ENCODE measurements around the gene RAB18.
"Not testable (repeated sequence)": the region's sequence is repeated elsewhere in the genome, so short reads cannot be mapped to it uniquely, and the experiment has no call there.

RAB18 gene

DNA sequence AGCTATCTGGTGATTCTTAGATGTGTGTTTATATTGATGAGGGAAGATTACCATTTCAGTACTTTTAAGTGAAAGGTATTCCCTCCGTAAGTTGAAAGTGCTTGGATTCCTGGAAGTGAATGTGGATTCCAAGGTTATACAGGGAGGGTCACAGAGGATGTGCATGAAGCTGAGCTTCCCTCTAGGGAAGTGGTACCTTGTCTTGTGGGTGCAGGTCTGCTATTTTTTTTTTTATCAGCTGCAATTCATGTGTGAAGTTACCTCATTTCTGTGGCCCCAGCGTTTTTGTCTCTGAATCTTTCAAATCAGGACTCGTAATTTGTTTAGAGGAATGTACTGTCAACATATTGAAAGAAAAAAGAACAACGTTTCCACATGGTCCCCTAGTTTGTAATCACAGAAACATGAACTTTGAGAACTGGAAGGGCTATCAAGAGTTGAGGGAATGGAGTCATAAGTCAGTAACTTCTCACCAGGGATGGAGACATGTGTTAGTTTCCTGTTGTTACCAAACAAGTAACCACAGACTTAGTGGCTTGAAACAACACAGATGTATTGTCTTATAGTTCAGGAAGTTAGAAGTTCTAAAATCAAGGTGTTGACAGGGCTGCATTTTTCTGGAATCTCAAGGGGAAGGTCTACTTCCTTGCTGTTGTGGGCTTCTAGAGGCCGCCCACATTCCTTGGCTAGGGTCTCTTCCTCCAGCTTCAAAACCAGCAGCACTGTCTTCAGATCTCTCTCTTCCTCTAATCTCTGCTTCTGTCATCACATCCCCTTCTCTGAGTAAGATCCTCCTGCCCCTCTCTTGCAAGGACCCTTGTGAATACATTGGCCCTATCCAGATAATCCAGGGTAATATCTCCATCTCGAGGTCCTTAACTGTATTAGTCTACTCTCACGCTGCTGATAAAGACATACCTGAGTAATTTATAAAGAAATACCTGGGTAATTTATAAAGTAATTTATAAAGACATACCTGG is 64.4 kb downstream of the RAB18 start:
- TF ChIP-seq EZH2phosphoT487 (IDR thresholded peaks at IDR 0.05; ENCODE audit: low read length): no peak
- no peak for TF ChIP-seq EZH2 (optimal IDR thresholded peaks at IDR 0.05; ENCODE audit: low read depth, low read length)
- TF ChIP-seq, protein P1, sequence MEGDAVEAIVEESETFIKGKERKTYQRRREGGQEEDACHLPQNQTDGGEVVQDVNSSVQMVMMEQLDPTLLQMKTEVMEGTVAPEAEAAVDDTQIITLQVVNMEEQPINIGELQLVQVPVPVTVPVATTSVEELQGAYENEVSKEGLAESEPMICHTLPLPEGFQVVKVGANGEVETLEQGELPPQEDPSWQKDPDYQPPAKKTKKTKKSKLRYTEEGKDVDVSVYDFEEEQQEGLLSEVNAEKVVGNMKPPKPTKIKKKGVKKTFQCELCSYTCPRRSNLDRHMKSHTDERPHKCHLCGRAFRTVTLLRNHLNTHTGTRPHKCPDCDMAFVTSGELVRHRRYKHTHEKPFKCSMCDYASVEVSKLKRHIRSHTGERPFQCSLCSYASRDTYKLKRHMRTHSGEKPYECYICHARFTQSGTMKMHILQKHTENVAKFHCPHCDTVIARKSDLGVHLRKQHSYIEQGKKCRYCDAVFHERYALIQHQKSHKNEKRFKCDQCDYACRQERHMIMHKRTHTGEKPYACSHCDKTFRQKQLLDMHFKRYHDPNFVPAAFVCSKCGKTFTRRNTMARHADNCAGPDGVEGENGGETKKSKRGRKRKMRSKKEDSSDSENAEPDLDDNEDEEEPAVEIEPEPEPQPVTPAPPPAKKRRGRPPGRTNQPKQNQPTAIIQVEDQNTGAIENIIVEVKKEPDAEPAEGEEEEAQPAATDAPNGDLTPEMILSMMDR (IDR thresholded peaks at IDR 0.05; ENCODE audit: low read length): no peak
- Histone ChIP-seq H3K4me1 (ENCODE audit: low read length) (peaks cover 15% of the 10 kb centered on the region), H3K9ac (ENCODE audit: low read length) (no peak overlapping the region), H4K20me1 (ENCODE audit: insufficient read depth, low read length) (no peaks in the 10 kb centered on the region), H3K27me3 (replicated peaks; ENCODE audit: insufficient read depth, low read length) (no peaks in the 10 kb centered on the region), H3K36me3 (replicated peaks; ENCODE audit: insufficient read depth, low read length) (no peaks in the 10 kb centered on the region), H3K4me2 (ENCODE audit: low read depth, low read length) (no peak overlapping the region), H3K79me2 (ENCODE audit: low read length) (no peaks in the 10 kb centered on the region), H3F3A (ENCODE audit: insufficient read depth, low read length) (peaks cover 4% of the 10 kb centered on the region; the same call in 1 of the 2 replicates), H3K9me3 (replicated peaks; ENCODE audit: insufficient read depth, low read length) (no peaks in the 10 kb centered on the region), H3K4me3 (ENCODE audit: low read length) (no peak overlapping the region), H3K9me2 (replicated peaks; ENCODE audit: insufficient read depth, low read length) (no peaks in the 10 kb centered on the region), H3K27ac (ENCODE audit: low read length) (no peak overlapping the region), H2AFZ (ENCODE audit: low read length) (no peak overlapping the region)
- peak; percentile 19 for DNase-seq

- H3K9me3 ChIP-seq (replicated peaks; ENCODE audit: insufficient read depth, low read length): no peaks in the 10 kb centered on the region
Measured at GRCh38 chr10:27569946-27570345, 65.8 kb downstream of the RAB18 start.

DNA sequence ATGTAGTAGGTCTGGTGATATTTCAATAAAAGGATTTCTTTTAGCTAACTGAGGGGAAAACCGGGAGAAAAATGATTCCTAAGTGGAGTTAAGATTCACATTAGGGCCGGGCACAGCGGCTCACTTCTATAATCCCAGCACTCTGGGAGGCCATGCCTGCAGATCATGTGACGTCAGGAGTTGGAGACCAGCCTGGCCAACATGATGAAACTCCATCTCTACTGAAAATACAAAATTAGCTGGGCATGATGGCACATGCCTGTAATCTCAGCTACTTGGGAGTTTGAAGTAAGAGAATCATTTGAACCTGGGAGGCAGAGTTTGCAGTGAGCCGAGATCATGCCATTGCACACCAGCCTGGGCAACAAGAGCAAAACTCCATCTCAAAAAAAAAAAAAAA is 72.9 kb downstream of the RAB18 start:
- not testable (repeated sequence) for H3K79me2 ChIP-seq (ENCODE audit: low read length); H3F3A ChIP-seq (ENCODE audit: insufficient read depth, low read length); H3K4me1 ChIP-seq (ENCODE audit: low read length); H2AFZ ChIP-seq (ENCODE audit: low read length); H4K20me1 ChIP-seq (ENCODE audit: insufficient read depth, low read length); H3K27ac ChIP-seq (ENCODE audit: low read length); H3K27me3 ChIP-seq (replicated peaks; ENCODE audit: insufficient read depth, low read length); H3K4me2 ChIP-seq (ENCODE audit: low read depth, low read length); H3K9ac ChIP-seq (ENCODE audit: low read length); DNase-seq; H3K4me3 ChIP-seq (ENCODE audit: low read length); H3K36me3 ChIP-seq (replicated peaks; ENCODE audit: insufficient read depth, low read length); H3K9me2 ChIP-seq (replicated peaks; ENCODE audit: insufficient read depth, low read length); H3K9me3 ChIP-seq (replicated peaks; ENCODE audit: insufficient read depth, low read length)

More at GRCh38 chr10:27569946-27570345, 65.8 kb downstream of the RAB18 start:
- Histone ChIP-seq H3K9ac (ENCODE audit: low read length) (no peak overlapping the region), H3K79me2 (ENCODE audit: low read length) (no peaks in the 10 kb centered on the region), H4K20me1 (ENCODE audit: insufficient read depth, low read length) (no peaks in the 10 kb centered on the region), H3F3A (ENCODE audit: insufficient read depth, low read length) (no peaks in the 10 kb centered on the region), H3K4me1 (ENCODE audit: low read length) (peaks cover 6% of the 10 kb centered on the region), H3K9me2 (replicated peaks; ENCODE audit: insufficient read depth, low read length) (no peaks in the 10 kb centered on the region), H3K4me2 (ENCODE audit: low read depth, low read length) (no peak overlapping the region), H3K4me3 (ENCODE audit: low read length) (no peak overlapping the region), H2AFZ (ENCODE audit: low read length) (no peak overlapping the region), H3K36me3 (replicated peaks; ENCODE audit: insufficient read depth, low read length) (no peaks in the 10 kb centered on the region), H3K27ac (ENCODE audit: low read length) (no peak overlapping the region), H3K27me3 (replicated peaks; ENCODE audit: insufficient read depth, low read length) (no peaks in the 10 kb centered on the region)
- DNase-seq: no peak
- TF ChIP-seq, protein P1 (IDR thresholded peaks at IDR 0.05; ENCODE audit: low read length): no peak
- TF ChIP-seq EZH2 (optimal IDR thresholded peaks at IDR 0.05; ENCODE audit: low read depth, low read length) (no peak), EZH2phosphoT487 (IDR thresholded peaks at IDR 0.05; ENCODE audit: low read length) (no peak)

GRCh38 chr10:27578316-27578715 is 74.2 kb downstream of the RAB18 start:
- no peaks in the 10 kb centered on the region for H3K36me3 ChIP-seq (replicated peaks; ENCODE audit: insufficient read depth, low read length)
- H3K27me3 ChIP-seq (replicated peaks; ENCODE audit: insufficient read depth, low read length): no peaks in the 10 kb centered on the region
- no peak overlapping the region for H3K4me3 ChIP-seq (ENCODE audit: low read length)
- H3F3A ChIP-seq (ENCODE audit: insufficient read depth, low read length): no peaks in the 10 kb centered on the region
- no peak overlapping the region for H3K4me2 ChIP-seq (ENCODE audit: low read depth, low read length)
- H3K27ac ChIP-seq (ENCODE audit: low read length): no peak overlapping the region
- H3K79me2 ChIP-seq (ENCODE audit: low read length): no peaks in the 10 kb centered on the region
- H4K20me1 ChIP-seq (ENCODE audit: insufficient read depth, low read length): no peaks in the 10 kb centered on the region
- no peak overlapping the region for H2AFZ ChIP-seq (ENCODE audit: low read length)
- no peaks in the 10 kb centered on the region for H3K9me2 ChIP-seq (replicated peaks; ENCODE audit: insufficient read depth, low read length)
- H3K9me3 ChIP-seq (replicated peaks; ENCODE audit: insufficient read depth, low read length): no peaks in the 10 kb centered on the region
- H3K4me1 ChIP-seq (ENCODE audit: low read length): no peaks in the 10 kb centered on the region
- TF ChIP-seq EZH2 (optimal IDR thresholded peaks at IDR 0.05; ENCODE audit: low read depth, low read length) (no peak), EZH2phosphoT487 (IDR thresholded peaks at IDR 0.05; ENCODE audit: low read length) (no peak)
- TF ChIP-seq, protein P1 (IDR thresholded peaks at IDR 0.05; ENCODE audit: low read length): no peak
- no peak for DNase-seq
- H3K9ac ChIP-seq (ENCODE audit: low read length): no peak overlapping the region

Measured in MM.1S (cell line).